Endodermal cell (in vitro differentiated cells): ENCODE measurements around the gene PACS1. TPM values are rescaled to one million over a fixed set of nuclear protein-coding genes. Genes with fewer than 3 reads are reported as not detected.
"Not testable (repeated sequence)": the region's sequence is repeated elsewhere in the genome, so short reads cannot be mapped to it uniquely, and the experiment has no call there.

Source experiments
- DNase-seq: peaks from one replicate; pipeline ENCODE4 v3.0.0-alpha.2; 2017
- H3K27ac ChIP-seq: 2 replicates; pipeline ENCODE4 v1.5.1; 2013; ENCODE audit warnings: mild to moderate bottlenecking, low read depth, low read length, moderate library complexity
- H3K27me3 ChIP-seq: 2 replicates; pipeline ENCODE4 v1.6.1; 2013; ENCODE audit warnings: mild to moderate bottlenecking, low read length, moderate library complexity; ENCODE audit not compliant: insufficient read depth, control insufficient read depth, poor library complexity, severe bottlenecking
- H3K36me3 ChIP-seq: 2 replicates; pipeline ENCODE4 v1.7.0; 2013; ENCODE audit warnings: mild to moderate bottlenecking, low read length, moderate library complexity; ENCODE audit not compliant: control insufficient read depth, insufficient read depth
- H3K4me1 ChIP-seq: one replicate; pipeline ENCODE4 v1.7.0; 2013; ENCODE audit warnings: low read length; ENCODE audit not compliant: control insufficient read depth, insufficient read depth
- H3K4me3 ChIP-seq: 2 replicates; pipeline ENCODE4 v1.5.1; 2013; ENCODE audit warnings: mild to moderate bottlenecking, low read length, moderate library complexity
- H3K9ac ChIP-seq: 2 replicates; pipeline ENCODE4 v1.6.1; 2013; ENCODE audit warnings: mild to moderate bottlenecking, low read length, moderate library complexity; ENCODE audit not compliant: poor library complexity, severe bottlenecking; ENCODE audit errors: extremely low read depth
- H3K9me3 ChIP-seq: 2 replicates; pipeline ENCODE4 v1.6.1; 2013; ENCODE audit warnings: mild to moderate bottlenecking, low read length, moderate library complexity; ENCODE audit not compliant: control insufficient read depth
- H3K27ac Mint-ChIP-seq: 2 replicates; pipeline ENCODE4 v1.8.0; 2020; ENCODE audit warnings: mixed read lengths
- H3K27me3 Mint-ChIP-seq: 2 replicates; pipeline ENCODE4 v1.8.0; 2021; ENCODE audit warnings: mild to moderate bottlenecking, mixed read lengths; ENCODE audit not compliant: insufficient read depth
- H3K36me3 Mint-ChIP-seq: 2 replicates; pipeline ENCODE4 v1.8.0; 2020; ENCODE audit warnings: low read depth, mixed read lengths
- H3K4me1 Mint-ChIP-seq: 2 replicates; pipeline ENCODE4 v1.8.0; 2020; ENCODE audit warnings: mixed read lengths
- H3K4me3 Mint-ChIP-seq: 2 replicates; pipeline ENCODE4 v1.8.0; 2020; ENCODE audit warnings: mild to moderate bottlenecking, moderate library complexity, mixed read lengths
- H3K9me3 Mint-ChIP-seq: 2 replicates; pipeline ENCODE4 v1.8.0; 2020; ENCODE audit warnings: mild to moderate bottlenecking, mixed read lengths
- WGBS, 2 experiments: methylation state at CpG; one replicate each; pipeline versions ENCODE4 v1.1.5 to v1.1.7; 2013; ENCODE audit warnings: missing lambda C conversion rate in 2 of 2, mixed read lengths in 1 of 2; ENCODE audit not compliant: insufficient coverage in 1 of 2, insufficient read length in 1 of 2; 5-methylcytosine and 5-hydroxymethylcytosine counted together
- total RNA-seq, 2 donors: library from RNA; stranded (reverse); fragmentation: NEBNext Ultra II Directional in 1 of 2; extraction: Animal tissue kit (Norgen Biotek cat#: 25700) in 1 of 2; gene quantifications; 2 replicates in 1 of 2; 3 replicates in 1 of 2; pipeline ENCODE4 v1.2.1, GENCODE V29; 2021
- TF ChIP-seq, protein P1 (sequence below): fragments of 200-600 bp; sonication (generic); conservative IDR thresholded peaks from 2 replicates; pipeline ENCODE4 v1.5.0; 2021; ENCODE audit warnings: antibody characterized with exemption, mild to moderate bottlenecking

PACS1 gene
- total RNA-seq, 2 donors from 2014 or later: 67.0 to 67.1 TPM

GRCh38 chr11:66111158-66111557 lies 41.1 kb downstream of the PACS1 start:
- no peak for DNase-seq
- Mint-ChIP-seq H3K27ac (no peak overlapping the region), H3K9me3 (no peaks in the 10 kb centered on the region), H3K36me3 (no peaks in the 10 kb centered on the region), H3K27me3 (no peaks in the 10 kb centered on the region), H3K4me3 (no peak overlapping the region), H3K4me1 (peaks cover 42% of the 10 kb centered on the region)
- no peaks in the 10 kb centered on the region for H3K9me3 ChIP-seq
- WGBS, 2 experiments: 93 to 100% methylated on average over 2 to 3 of the region's 3 CpGs
- no peaks in the 10 kb centered on the region for H3K27me3 ChIP-seq
- no peaks in the 10 kb centered on the region for H3K36me3 ChIP-seq
- H3K4me3 ChIP-seq: no peak overlapping the region
- TF ChIP-seq, protein P1, sequence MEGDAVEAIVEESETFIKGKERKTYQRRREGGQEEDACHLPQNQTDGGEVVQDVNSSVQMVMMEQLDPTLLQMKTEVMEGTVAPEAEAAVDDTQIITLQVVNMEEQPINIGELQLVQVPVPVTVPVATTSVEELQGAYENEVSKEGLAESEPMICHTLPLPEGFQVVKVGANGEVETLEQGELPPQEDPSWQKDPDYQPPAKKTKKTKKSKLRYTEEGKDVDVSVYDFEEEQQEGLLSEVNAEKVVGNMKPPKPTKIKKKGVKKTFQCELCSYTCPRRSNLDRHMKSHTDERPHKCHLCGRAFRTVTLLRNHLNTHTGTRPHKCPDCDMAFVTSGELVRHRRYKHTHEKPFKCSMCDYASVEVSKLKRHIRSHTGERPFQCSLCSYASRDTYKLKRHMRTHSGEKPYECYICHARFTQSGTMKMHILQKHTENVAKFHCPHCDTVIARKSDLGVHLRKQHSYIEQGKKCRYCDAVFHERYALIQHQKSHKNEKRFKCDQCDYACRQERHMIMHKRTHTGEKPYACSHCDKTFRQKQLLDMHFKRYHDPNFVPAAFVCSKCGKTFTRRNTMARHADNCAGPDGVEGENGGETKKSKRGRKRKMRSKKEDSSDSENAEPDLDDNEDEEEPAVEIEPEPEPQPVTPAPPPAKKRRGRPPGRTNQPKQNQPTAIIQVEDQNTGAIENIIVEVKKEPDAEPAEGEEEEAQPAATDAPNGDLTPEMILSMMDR: no peak
- no peak overlapping the region for H3K9ac ChIP-seq
- H3K4me1 ChIP-seq: peaks cover 9% of the 10 kb centered on the region
- no peak overlapping the region for H3K27ac ChIP-seq

GRCh38 chr11:66112041-66112491 lies 42.0 kb downstream of the PACS1 start:
- peak; percentile 69 for DNase-seq
- no peaks in the 10 kb centered on the region for H3K36me3 Mint-ChIP-seq
- no peak overlapping the region for H3K4me3 ChIP-seq
- H3K4me3 Mint-ChIP-seq: no peak overlapping the region
- no peak overlapping the region for H3K27ac ChIP-seq
- no peaks in the 10 kb centered on the region for H3K36me3 ChIP-seq
- H3K4me1 ChIP-seq: peaks cover 9% of the 10 kb centered on the region
- H3K4me1 Mint-ChIP-seq: peaks cover 43% of the 10 kb centered on the region
- no peaks in the 10 kb centered on the region for H3K9me3 ChIP-seq
- H3K27me3 Mint-ChIP-seq: no peaks in the 10 kb centered on the region
- no peaks in the 10 kb centered on the region for H3K27me3 ChIP-seq
- WGBS, 2 experiments: 58 to 80% methylated on average over 3 to 9 of the region's 9 CpGs
- H3K27ac Mint-ChIP-seq: peak overlapping the region; percentile 64
- H3K9ac ChIP-seq: no peak overlapping the region
- TF ChIP-seq, protein P1: no peak
- no peaks in the 10 kb centered on the region for H3K9me3 Mint-ChIP-seq

DNA sequence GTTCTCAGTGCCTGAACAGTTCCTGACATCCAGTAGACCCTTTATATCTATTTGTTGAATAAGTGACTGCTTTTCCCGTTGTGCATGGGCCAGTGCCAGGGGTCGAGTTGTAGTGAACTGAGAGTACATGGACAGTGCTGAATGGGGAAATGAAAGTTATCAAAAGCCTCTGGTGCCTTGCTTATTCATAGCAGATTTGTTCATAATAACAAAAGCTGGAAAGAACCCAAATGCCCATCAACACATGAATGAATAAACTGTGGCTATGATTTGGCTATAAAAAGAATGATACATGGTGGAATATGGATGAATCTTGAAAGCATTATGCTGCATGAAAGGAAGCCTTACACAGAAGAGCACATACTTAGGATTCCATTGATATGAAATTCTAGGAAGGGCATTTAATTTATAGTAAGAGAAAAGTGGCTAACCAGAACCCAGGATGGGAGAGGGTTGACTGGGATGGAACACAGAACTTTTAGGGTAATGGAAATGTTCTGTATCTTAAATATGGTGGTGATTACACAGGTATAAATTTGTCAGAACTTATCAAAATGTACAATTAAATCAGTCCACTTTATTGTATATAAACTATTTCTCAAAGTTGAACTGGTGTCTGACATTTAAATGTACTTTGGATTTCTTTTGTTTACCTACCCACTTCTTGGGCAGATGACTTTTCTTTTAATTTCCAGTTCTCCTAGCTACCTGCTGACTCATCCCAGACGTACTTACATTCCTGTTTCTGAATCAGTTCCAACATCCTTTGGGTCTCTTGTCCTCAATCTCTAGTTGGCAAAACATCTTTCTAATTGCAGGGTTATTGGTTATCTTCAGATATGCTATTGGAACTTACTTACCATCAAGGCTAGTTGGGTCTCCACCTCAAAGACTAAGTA lies 42.8 kb downstream of the PACS1 start:
- Histone ChIP-seq H3K4me1 (peaks cover 10% of the 10 kb centered on the region), H3K27ac (no peak overlapping the region), H3K9ac (no peak overlapping the region), H3K36me3 (no peaks in the 10 kb centered on the region), H3K27me3 (no peaks in the 10 kb centered on the region), H3K4me3 (no peak overlapping the region), H3K9me3 (no peaks in the 10 kb centered on the region)
- Mint-ChIP-seq H3K36me3 (no peaks in the 10 kb centered on the region), H3K9me3 (no peaks in the 10 kb centered on the region), H3K4me3 (no peak overlapping the region), H3K27ac (no peak overlapping the region), H3K27me3 (no peaks in the 10 kb centered on the region), H3K4me1 (peaks cover 41% of the 10 kb centered on the region)
- TF ChIP-seq, protein P1: no peak
- DNase-seq: no peak
- 90 to 92% methylated on average over 2 to 3 of the region's 3 CpGs for WGBS, 2 experiments

DNA sequence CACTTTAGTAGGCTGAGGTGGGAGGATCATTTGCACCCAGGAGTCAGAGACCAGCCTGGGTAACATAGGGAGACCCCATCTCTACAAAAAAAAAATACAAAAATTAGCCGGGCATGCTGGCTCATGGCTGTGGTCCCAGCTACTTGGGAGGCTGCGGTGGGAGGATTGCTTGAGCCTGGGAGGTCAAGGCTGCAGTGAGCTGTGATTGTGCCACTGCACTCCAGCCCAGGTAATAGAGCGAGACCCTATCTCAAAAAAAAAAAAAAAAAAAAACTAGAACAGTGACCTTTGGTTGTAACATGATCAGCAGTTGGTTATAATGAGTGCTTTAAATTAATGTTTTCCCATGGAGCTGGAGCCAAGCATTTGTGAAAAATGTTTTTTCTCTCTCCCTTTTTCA lies 44.9 kb downstream of the PACS1 start:
- H3K27ac ChIP-seq, H3K36me3 Mint-ChIP-seq, DNase-seq, H3K36me3 ChIP-seq, H3K9me3 ChIP-seq, H3K9ac ChIP-seq, H3K27me3 Mint-ChIP-seq, H3K4me3 ChIP-seq, H3K4me3 Mint-ChIP-seq, H3K27me3 ChIP-seq, H3K9me3 Mint-ChIP-seq: not testable (repeated sequence)
- H3K4me1 Mint-ChIP-seq: peaks cover 58% of the 10 kb centered on the region
- WGBS, 2 experiments: 100% methylated on average over 3 of the region's 3 CpGs; no CpG with 5 or more reads in 1 of the 2 experiments
- peaks cover 21% of the 10 kb centered on the region for H3K4me1 ChIP-seq
- peak overlapping the region; percentile 17 for H3K27ac Mint-ChIP-seq
